Activated CD4-positive, alpha-beta T cell treated with anti-CD3 and anti-CD28 coated beads for 36 hours (primary cell): Measurements from ENCODE around the gene COMMD8. TPM values are rescaled to one million over a fixed set of nuclear protein-coding genes. Genes with fewer than 3 reads are reported as not detected.

Experiments used
- ATAC-seq: fragments of 200-7000 bp; cut with Tn5 transposase; one replicate; pipeline ENCODE4 v1.10.0; 2021; ENCODE audit warnings: mild to moderate bottlenecking, moderate library complexity
- CTCF ChIA-PET: fragments of 350-600 bp; sonication (Branson Sonifier 250); formaldehyde crosslinking; loops from one replicate; lab custom pipeline; 2021; ENCODE audit warnings: antibody characterized with exemption; lab: Charles Lee
- POLR2A ChIA-PET: fragments of 350-600 bp; sonication (Branson Sonifier 250); formaldehyde crosslinking; loops from one replicate; lab custom pipeline; 2021; ENCODE audit warnings: antibody characterized with exemption, inconsistent platforms; lab: Charles Lee
- DNase-seq: peaks from one replicate; pipeline ENCODE4 v3.0.0-alpha.2; 2020
- H3K27ac Mint-ChIP-seq: one replicate; pipeline ENCODE4 v1.8.0; 2021; ENCODE audit warnings: mixed read lengths
- H3K27me3 Mint-ChIP-seq: one replicate; pipeline ENCODE4 v1.8.0; 2021; ENCODE audit warnings: mixed read lengths
- H3K36me3 Mint-ChIP-seq: one replicate; pipeline ENCODE4 v1.8.0; 2021; ENCODE audit warnings: low read depth, mixed read lengths
- H3K4me1 Mint-ChIP-seq: one replicate; pipeline ENCODE4 v1.8.0; 2021; ENCODE audit warnings: mixed read lengths
- H3K4me3 Mint-ChIP-seq: one replicate; pipeline ENCODE4 v1.8.0; 2021; ENCODE audit warnings: mild to moderate bottlenecking, moderate library complexity, mixed read lengths
- H3K9me3 Mint-ChIP-seq: one replicate; pipeline ENCODE4 v1.8.0; 2021; ENCODE audit warnings: low read depth, mixed read lengths
- intact Hi-C, 2 experiments: fragments of 100-400 bp; cut with DNase I in 1 of 2; cut with micrococcal nuclease in 1 of 2; formaldehyde crosslinking; loops; one replicate each; pipeline versions ENCODE4 v1.14.2 to v1.15.1; 2022 to 2024; cut with DNase I, micrococcal nuclease
- total RNA-seq, 2 experiments: library from RNA; stranded (reverse); gene quantifications; one replicate each; pipeline ENCODE4 v1.2.3, GENCODE V29; 2021

The COMMD8 gene
- 10 to 100 TPM; 15.0 to 26.5 TPM for total RNA-seq

- ChIA-PET CTCF (interaction anchor here (0.6 to 2.3 kb wide), 7 partner anchors 18 to 377 kb away, joined by 3 to 18 read pairs (median 3); partner anchors contain the start of gene ATP10D), POLR2A (interaction anchor here (0.7 kb wide), 1 partner anchor 348 kb away, joined by 3 read pairs; no protein-coding TSS in a partner anchor)
- H3K36me3 Mint-ChIP-seq: peaks cover 4% of the 10 kb centered on the region
- peak within 1 kb of the TSS; percentile 82 for H3K4me3 Mint-ChIP-seq
- no peaks in the 10 kb centered on the region for H3K9me3 Mint-ChIP-seq
- DNase-seq (peak; percentile 98), ATAC-seq (peak; percentile 97)
- intact Hi-C loops: loop anchor here (1.0 to 10.0 kb wide), 4 partner anchors 22 to 451 kb away; partner anchors contain the start of genes ATP10D (in 2 of the 2) and NFXL1 (in 2 of the 2)
- no peaks in the 10 kb centered on the region for H3K27me3 Mint-ChIP-seq
- peaks cover 31% of the 10 kb centered on the region for H3K4me1 Mint-ChIP-seq
- peak within 1 kb of the TSS; percentile 52 for H3K27ac Mint-ChIP-seq
Measured at GRCh38 chr4:47463235-47463956, at the start of gene COMMD8. COMMD8 (minus strand) TSS chr4:47463702; CDS start chr4:47463651, 51 bp downstream.

- H3K4me1 Mint-ChIP-seq: peaks cover 4% of the 10 kb centered on the region
- DNase-seq: no peak
- CTCF ChIA-PET: no interaction called here
- no peaks in the 10 kb centered on the region for H3K9me3 Mint-ChIP-seq
- H3K27me3 Mint-ChIP-seq: no peaks in the 10 kb centered on the region
- POLR2A ChIA-PET: no interaction called here
- no peak overlapping the region for H3K4me3 Mint-ChIP-seq
- H3K27ac Mint-ChIP-seq: no peak overlapping the region
- intact Hi-C loops: no loop called here
- no peaks in the 10 kb centered on the region for H3K36me3 Mint-ChIP-seq
- ATAC-seq: no peak
Measured at GRCh38 chr4:47510506-47511143, 47.1 kb upstream of the COMMD8 start.

- no peak for DNase-seq
- H3K27ac Mint-ChIP-seq: no peak overlapping the region
- POLR2A ChIA-PET: no interaction called here
- no peaks in the 10 kb centered on the region for H3K9me3 Mint-ChIP-seq
- H3K36me3 Mint-ChIP-seq: no peaks in the 10 kb centered on the region
- no peak for ATAC-seq
- H3K4me1 Mint-ChIP-seq: peaks cover 4% of the 10 kb centered on the region
- CTCF ChIA-PET: no interaction called here
- no peak overlapping the region for H3K4me3 Mint-ChIP-seq
- H3K27me3 Mint-ChIP-seq: no peaks in the 10 kb centered on the region
- intact Hi-C loops: no loop called here
Measured at GRCh38 chr4:47505666-47506065, 42.2 kb upstream of the COMMD8 start.

GRCh38 chr4:47505147-47505546 is 41.6 kb upstream of the COMMD8 start:
- Mint-ChIP-seq H3K4me3 (no peak overlapping the region), H3K36me3 (no peaks in the 10 kb centered on the region), H3K4me1 (no peaks in the 10 kb centered on the region), H3K27ac (no peak overlapping the region), H3K9me3 (no peaks in the 10 kb centered on the region), H3K27me3 (no peaks in the 10 kb centered on the region)
- POLR2A ChIA-PET: no interaction called here
- ATAC-seq (no peak), DNase-seq (no peak)
- CTCF ChIA-PET: no interaction called here
- intact Hi-C loops: no loop called here

GRCh38 chr4:47500776-47501175 is 37.3 kb upstream of the COMMD8 start:
- no peak for ATAC-seq
- Mint-ChIP-seq H3K36me3 (no peaks in the 10 kb centered on the region), H3K9me3 (no peaks in the 10 kb centered on the region), H3K27ac (no peak overlapping the region), H3K4me1 (no peaks in the 10 kb centered on the region), H3K4me3 (no peak overlapping the region), H3K27me3 (no peaks in the 10 kb centered on the region)
- POLR2A ChIA-PET: no interaction called here
- intact Hi-C loops: no loop called here
- DNase-seq: no peak
- CTCF ChIA-PET: interaction anchor here (1.3 kb wide), 1 partner anchor 11 kb away, joined by 3 read pairs; no protein-coding TSS in a partner anchor

- H3K36me3 Mint-ChIP-seq: no peaks in the 10 kb centered on the region
- ChIA-PET POLR2A (no interaction called here), CTCF (interaction anchor here (1.3 kb wide), 1 partner anchor 10 kb away, joined by 3 read pairs; no protein-coding TSS in a partner anchor)
- H3K27ac Mint-ChIP-seq: no peak overlapping the region
- ATAC-seq: no peak
- no peaks in the 10 kb centered on the region for H3K9me3 Mint-ChIP-seq
- H3K4me3 Mint-ChIP-seq: no peak overlapping the region
- H3K27me3 Mint-ChIP-seq: no peaks in the 10 kb centered on the region
- H3K4me1 Mint-ChIP-seq: no peaks in the 10 kb centered on the region
- no peak for DNase-seq
- intact Hi-C loops: no loop called here
Measured at GRCh38 chr4:47499700-47500099, 36.2 kb upstream of the COMMD8 start.

- no peak for DNase-seq
- no peak overlapping the region for H3K4me3 Mint-ChIP-seq
- ChIA-PET POLR2A (no interaction called here), CTCF (no interaction called here)
- intact Hi-C loops: no loop called here
- no peaks in the 10 kb centered on the region for H3K27me3 Mint-ChIP-seq
- no peaks in the 10 kb centered on the region for H3K9me3 Mint-ChIP-seq
- ATAC-seq: no peak
- no peak overlapping the region for H3K27ac Mint-ChIP-seq
- no peaks in the 10 kb centered on the region for H3K36me3 Mint-ChIP-seq
- no peaks in the 10 kb centered on the region for H3K4me1 Mint-ChIP-seq
Measured at GRCh38 chr4:47498899-47499298, 35.4 kb upstream of the COMMD8 start.

GRCh38 chr4:47494124-47494430 is 30.6 kb upstream of the COMMD8 start:
- Mint-ChIP-seq H3K4me3 (no peak overlapping the region), H3K4me1 (peaks cover 18% of the 10 kb centered on the region), H3K27ac (no peak overlapping the region), H3K9me3 (no peaks in the 10 kb centered on the region), H3K36me3 (no peaks in the 10 kb centered on the region), H3K27me3 (no peaks in the 10 kb centered on the region)
- ATAC-seq (no peak), DNase-seq (no peak)
- CTCF ChIA-PET: interaction anchor here (1.7 to 2.0 kb wide), 2 partner anchors 70 to 71 kb away, joined by 5 read pairs; no protein-coding TSS in a partner anchor
- intact Hi-C loops: no loop called here
- POLR2A ChIA-PET: no interaction called here

- Mint-ChIP-seq H3K27ac (no peak overlapping the region), H3K27me3 (no peaks in the 10 kb centered on the region), H3K9me3 (no peaks in the 10 kb centered on the region), H3K4me3 (no peak overlapping the region), H3K4me1 (peaks cover 18% of the 10 kb centered on the region), H3K36me3 (no peaks in the 10 kb centered on the region)
- ATAC-seq (no peak), DNase-seq (no peak)
- ChIA-PET POLR2A (no interaction called here), CTCF (interaction anchor here (1.2 to 2.0 kb wide), 3 partner anchors 66 to 72 kb away, joined by 3 to 5 read pairs (median 5); no protein-coding TSS in a partner anchor)
- intact Hi-C loops: no loop called here
Measured at GRCh38 chr4:47493238-47494123, 30.0 kb upstream of the COMMD8 start.

- Mint-ChIP-seq H3K4me3 (no peak overlapping the region), H3K27me3 (no peaks in the 10 kb centered on the region), H3K9me3 (no peaks in the 10 kb centered on the region), H3K36me3 (no peaks in the 10 kb centered on the region), H3K4me1 (peaks cover 25% of the 10 kb centered on the region), H3K27ac (no peak overlapping the region)
- DNase-seq: peak; percentile 38
- CTCF ChIA-PET: no interaction called here
- POLR2A ChIA-PET: interaction anchor here (0.6 kb wide), 1 partner anchor 177 kb away, joined by 6 read pairs; no protein-coding TSS in a partner anchor
- intact Hi-C loops: loop anchor here in 1 of 2 experiments (2.0 kb wide), 1 partner anchor 74 kb away; no protein-coding TSS in a partner anchor
- peak; percentile 97 for ATAC-seq
Measured at GRCh38 chr4:47490550-47490949, 27.0 kb upstream of the COMMD8 start.

- ATAC-seq (no peak), DNase-seq (no peak)
- H3K36me3 Mint-ChIP-seq: no peaks in the 10 kb centered on the region
- ChIA-PET CTCF (interaction anchor here (0.6 to 1.0 kb wide), 3 partner anchors 75 to 654 kb away, joined by 3 read pairs; no protein-coding TSS in a partner anchor), POLR2A (no interaction called here)
- no peaks in the 10 kb centered on the region for H3K9me3 Mint-ChIP-seq
- no peak overlapping the region for H3K4me3 Mint-ChIP-seq
- no peak overlapping the region for H3K27ac Mint-ChIP-seq
- peaks cover 38% of the 10 kb centered on the region for H3K4me1 Mint-ChIP-seq
- no peaks in the 10 kb centered on the region for H3K27me3 Mint-ChIP-seq
- intact Hi-C loops: loop anchor here in 1 of 2 experiments (5.0 kb wide), 1 partner anchor 74 kb away; no protein-coding TSS in a partner anchor
Measured at GRCh38 chr4:47488706-47489105, 25.2 kb upstream of the COMMD8 start.
